DMS79 (cell line): ENCODE measurements around the gene ERI3.

ENCODE experiments used
- DNase-seq: peaks from one replicate; lab custom pipeline; 2025; lab: John Stamatoyannopoulos, UW

Gene ERI3

DNA sequence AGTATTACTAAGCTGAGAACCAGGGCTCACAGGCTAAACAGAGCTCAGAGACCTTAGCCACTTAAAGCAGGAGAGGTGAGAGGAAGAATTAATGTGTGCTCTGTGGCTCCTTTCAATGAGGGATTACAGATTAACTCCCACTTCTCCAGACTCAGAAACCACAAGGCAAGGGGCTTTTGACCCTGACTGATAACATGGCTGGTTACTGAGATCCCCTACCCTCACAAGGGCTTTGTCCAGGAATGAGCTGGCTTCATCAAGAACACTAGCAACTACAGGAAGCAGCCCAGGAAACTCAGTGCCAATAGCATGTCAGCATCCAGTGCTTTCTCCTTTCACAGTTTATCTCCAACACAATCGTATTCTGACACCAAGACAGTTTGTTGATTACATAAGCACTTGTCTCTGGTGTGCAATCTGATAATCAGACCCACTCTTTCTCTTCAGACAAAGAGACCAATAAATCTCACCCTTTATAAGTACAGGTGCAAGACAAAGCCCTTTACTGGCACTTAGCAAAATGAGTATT, 38.8 kb downstream of the ERI3 start:
- peak; percentile 27 for DNase-seq

DNA sequence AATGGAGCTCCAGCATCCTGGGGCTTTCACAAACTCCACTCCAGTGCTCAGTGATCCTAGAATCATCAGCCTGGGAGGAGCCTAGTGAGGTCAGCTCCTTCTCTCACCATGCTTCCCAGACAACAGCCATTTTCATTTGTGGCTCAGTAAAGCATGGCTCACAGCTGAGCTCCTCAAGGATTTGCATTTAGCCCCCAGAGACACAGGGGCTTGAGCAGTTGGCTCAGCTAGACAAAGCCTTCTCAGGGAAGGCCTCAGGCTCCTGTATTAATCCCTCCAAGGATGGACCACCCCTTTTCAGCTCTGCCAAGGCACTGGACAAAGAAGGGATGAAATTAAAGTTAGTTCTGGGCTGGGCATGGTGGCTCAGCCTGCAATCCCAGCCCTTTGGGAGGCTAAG, 39.5 kb downstream of the ERI3 start:
- no peak for DNase-seq

DNA sequence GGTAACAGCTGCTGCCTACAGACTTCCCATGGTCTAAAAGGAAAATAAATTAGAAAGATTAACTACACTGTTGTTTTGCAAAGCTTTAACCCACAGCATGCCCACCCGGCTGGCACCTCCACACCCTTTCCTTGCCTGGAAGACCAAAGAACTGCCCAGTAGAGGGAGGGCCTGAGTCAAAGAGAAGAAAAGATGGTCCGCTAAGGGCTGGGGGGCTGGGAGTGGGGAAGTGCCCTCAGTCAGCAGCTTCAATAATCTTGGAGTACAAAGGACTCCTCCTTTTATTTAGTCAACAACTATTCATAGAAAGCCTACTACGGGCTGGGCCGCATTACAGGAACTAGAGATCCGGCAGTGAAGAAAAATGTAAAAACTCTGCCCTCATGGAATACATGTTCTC, 40.6 kb downstream of the ERI3 start:
- DNase-seq = no peak

DNA sequence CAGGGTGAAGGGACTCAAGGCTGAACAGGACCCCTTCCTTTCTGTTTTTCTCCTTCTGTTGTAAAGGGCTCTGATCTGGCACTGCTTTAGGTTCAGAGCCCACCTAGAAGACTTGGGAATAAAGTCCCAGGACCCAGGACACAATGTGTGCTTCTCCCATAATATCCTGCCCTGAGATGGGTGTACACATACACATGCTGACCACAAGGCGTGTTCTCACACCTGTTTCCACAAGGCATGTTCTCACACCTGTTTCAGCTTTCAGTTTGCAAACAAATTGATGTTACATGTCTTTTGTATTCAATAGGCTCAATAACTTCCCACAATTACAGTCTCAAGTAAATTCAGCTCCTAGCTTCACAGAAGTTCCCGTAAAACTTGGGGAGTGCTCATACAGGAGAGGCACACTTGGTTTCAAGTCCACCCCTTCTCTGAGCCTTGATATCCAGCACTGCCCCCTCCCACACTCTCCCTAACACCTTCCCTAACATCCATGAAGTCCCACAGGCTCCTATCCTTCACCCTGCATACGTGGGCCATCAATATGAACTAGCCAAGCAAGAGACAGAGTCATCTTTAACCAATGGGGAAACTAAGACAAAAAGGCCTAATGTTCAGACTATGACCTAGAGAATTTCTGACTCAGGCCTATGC, 41.7 kb downstream of the ERI3 start:
- no peak for DNase-seq

DNA sequence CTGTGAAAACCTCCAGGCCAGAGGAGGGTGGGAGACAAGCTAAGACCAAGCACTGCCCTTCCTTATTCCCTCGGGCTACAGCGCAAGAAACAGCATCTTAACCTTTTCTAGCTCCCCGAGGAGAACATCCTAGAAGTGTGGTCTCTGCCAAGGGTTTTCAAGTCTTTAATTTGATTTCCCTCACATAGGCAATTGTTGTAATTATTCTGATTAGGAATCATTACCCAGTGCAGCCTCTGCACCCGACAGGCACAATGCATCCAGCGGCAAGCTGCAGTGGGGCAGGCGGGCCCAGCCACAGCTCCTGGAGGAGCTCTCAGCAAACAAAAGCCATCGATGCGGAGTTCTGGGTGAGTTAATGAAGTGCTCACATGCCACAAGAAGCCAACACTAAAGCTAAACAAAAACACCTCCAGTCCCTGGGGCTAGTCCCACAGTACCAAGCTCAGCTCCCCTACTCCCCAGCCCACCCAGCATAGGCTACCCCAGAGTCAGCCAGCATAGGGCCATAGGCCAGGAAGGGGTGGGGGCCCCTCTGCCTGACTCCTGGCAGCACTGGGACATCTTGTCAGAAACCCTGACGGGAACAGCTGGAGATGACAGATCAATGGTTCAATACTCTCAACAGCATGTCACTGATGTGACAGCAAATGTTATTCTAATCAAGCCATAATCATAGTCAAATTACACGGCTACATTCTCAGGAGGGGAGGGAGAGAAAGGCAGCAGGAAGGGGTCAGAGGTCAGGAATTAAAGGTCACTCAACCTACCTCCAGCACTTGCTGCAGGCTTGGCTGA, 42.5 kb downstream of the ERI3 start:
- no peak for DNase-seq

DNA sequence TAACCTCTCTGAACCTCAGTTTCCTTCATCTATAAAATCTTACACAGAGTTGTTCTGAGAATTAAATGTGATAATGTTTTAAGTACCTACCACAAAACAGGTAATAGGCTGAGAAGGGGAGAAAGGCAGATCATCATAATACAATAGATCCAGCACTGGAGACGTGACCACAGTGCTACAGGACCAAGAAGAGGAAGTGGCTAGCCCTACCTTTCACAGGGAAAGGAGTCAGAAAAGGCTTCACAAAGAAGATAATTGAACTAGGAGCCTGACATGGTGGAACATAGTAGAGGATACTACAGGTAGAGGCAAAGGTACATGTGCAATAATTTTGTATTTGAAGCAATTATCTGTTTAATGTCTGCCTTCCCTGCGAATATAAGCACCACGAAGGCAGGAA, 45.1 kb downstream of the ERI3 start:
- DNase-seq = no peak

DNA sequence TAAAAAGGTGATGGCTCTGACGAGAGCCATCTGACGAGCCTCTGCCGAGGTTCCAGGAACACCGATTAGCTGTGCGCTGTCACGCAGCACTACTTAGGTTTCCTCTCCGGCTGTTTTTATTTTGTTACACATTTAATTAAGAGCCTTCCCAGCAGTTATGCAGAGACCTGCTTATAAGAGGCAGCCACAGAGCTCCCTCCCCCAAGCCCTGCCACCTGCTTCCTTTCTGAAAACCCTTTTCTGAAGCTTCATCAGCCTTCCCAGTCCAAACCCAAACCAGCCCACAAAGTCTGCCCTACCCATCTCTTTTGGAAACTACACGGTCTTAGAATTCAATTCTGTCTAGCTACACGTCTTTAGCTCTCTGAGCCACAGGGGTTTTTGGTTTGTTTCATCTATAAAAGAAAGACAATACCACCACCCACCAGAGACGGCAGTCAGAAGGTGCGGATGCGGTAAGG, 49.1 kb downstream of the ERI3 start:
- DNase-seq = no peak

DNA sequence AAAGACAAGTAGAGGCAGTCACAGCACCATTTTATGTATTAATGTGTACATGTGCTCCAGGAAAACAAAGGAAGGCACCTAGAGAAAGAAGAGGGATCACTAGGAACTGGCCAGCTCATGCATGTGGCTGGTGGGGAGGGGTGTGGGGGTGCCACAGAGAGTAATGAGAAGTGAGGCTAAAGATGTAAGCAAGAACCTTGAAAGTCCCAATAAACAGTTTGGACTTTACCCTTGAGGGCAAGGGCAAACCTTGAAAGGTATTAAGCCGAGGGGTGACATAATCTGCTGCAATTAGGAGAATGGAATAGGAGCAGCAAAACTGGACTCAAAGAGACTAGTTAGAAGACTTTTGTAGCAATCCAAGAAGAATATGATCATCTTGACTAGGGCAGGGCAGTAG, 51.5 kb downstream of the ERI3 start:
- DNase-seq = no peak

DNA sequence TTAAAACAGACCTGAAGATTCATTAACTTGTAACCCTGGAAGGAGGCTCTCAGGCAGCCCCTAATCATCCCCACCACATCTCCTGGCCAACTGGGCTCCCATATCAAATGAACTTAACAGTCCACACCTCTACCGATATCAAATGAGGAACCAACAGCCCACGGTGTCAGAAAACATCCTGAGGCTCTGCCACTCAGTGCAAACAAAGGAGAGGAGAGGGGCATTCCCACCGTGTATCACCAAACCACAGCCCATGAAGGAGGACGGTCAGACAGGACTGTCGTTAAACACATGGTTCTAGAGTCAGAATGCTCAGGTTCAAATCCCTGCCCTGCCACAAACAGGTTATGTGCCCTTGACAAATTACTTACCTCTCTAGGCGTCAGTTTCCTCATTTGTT, 52.5 kb downstream of the ERI3 start:
- DNase-seq = no peak

DNA sequence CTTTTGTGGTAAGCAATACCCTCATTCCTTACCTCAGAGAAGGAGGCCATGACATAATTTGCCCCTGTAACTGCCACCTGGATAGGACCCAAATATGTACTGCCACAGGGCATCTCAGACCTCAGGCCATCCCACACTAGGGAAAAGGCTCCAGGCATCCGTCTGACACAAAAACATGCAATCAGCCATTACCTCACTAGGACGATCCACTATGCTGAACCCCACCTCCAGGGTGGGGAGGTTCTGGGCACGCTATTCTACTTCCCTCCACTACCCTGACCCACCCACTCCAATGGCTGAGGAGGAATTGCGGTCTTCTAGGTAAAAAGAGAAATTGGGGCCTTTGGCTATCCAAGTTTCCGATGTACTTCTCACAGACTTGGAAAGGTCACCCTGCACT, 53.6 kb downstream of the ERI3 start:
- DNase-seq = no peak

DNA sequence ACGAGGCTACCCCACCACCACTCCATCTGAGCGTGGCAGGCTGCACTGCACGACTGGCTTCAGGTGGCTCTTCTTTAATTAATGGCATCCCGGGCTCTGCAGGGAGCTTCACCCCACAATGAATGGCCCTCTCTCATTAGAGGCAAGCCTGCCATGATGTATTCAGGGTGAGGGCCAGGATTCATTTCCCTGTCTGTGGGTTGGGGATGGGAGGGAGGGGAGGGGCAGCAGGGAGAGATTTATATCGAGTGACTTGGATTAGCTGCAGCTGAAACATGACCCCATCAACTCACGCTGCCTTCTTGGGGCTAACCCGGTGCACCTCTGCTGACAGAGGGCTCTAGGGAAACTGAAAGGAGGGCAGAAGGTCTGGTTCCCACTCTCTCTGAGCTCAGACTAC, 54.2 kb downstream of the ERI3 start:
- DNase-seq = peak; percentile 27

DNA sequence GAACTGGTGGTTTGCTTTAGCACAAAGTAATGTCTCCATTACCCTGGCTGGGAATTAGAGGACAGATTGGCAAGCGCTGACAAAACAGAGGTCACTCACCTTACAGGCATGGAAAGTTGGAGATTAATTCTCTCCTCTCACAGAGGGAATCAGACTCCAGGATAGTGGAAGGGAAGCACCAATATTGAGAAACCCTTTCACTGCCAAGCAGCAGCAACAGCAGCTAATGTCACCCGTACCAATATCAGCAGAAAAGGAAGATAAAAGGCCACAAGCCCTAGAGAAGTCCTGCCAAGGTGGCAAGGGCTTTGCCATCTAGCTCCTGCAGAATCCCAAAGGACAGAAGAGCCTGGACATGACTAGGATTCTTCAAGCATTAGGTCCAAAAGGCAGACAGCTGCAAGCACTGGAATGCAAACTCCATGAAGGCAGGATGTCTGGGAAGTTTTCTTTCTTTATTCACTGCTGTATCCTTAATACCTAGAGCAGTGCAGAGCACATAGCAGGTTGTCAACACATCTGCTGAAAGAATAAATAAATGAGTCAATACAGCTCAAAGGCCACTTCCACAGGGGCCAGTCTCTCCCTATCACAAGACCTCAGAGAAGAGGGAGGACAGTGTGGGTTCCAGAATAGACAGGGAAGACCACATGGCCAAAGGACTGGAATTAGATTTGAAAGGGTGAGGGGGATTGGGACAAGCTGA, 57.2 kb downstream of the ERI3 start:
- DNase-seq = no peak

DNA sequence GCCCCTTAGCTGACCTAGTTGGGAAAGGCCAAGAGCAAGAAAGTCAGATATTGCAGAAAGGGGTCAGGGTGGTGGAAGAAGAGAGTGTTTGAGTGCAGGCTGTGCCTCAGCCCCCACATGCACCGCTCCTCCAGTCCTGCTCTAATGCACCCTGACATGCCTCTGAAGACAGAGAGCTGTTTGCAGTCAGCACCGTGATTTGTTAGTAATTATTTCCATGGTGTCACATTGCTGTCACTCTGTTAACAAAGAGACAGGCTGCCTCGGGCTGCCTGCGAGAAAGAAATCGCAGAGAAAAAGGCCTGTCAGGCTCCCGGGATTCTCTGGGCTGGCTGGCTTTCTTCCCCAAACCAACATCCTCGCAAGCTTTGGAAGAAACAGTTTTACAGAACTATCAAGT, 58.3 kb downstream of the ERI3 start:
- no peak for DNase-seq

DNA sequence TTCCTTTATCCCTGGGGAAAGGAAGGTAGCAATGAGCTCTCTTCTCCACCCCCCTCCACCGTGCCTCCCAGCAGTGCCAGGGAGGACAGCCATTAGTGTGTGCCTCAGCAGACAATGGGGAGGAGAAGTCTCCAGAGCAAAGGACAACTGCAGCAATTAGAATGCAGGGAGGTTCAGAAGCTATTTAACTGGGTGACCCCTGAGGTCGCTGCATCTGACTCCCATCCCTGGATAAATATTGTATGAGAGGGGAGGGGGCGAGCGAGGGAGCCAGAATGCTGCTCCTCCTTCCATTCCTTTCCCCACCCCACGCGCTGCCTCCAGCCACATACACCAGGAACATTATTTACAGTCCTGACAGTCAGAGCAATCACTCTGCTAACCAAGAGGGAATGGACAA, 59.0 kb downstream of the ERI3 start:
- DNase-seq = no peak

DNA sequence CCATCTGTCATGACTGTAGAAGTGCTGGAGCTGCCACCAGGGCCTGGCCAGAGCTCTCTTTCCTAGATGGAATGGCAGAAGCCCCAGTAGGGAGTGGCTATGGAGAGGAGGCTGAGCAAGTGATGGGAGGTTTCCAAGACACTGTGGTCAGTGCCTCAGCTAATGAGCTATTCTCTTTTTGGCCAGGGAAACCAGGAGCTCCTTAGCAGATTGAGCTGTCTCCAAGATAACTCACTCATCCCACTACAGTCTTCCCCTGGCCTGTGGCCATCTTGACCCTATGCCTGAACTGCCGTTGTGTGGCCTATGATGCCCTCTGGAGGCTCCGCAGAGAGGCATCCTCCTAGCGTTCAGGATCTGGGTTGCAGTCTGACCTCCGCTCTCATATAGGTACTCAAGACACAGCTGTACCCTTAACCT, 60.5 kb downstream of the ERI3 start:
- DNase-seq = no peak

DNA sequence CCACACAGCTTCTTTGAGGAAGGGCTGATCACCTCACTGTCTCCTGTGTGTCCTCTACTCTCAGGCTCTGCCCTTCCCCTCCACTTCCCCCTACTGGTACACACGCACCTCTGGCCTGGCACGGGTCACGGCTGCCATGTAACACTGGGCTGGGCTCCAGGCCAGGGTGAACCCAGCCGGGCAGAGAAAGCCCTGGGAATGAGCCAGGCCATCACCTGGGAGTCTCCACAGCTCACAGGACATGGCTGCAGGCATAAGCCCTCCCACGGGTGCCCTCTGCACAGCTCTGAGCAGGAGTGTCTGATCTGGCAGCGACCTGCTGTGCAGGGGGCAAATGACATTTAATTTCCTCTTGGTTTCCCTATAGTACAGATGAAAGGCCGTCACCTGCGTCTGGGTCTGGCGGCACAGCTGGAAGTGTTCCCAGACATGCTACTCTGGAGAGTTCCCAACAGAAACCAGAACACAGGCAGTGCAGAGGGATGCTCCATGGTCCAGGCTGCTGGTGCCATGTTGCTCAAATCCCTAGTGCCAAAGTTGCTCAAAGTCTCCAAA, 61.2 kb downstream of the ERI3 start:
- DNase-seq = peak; percentile 78

DNA sequence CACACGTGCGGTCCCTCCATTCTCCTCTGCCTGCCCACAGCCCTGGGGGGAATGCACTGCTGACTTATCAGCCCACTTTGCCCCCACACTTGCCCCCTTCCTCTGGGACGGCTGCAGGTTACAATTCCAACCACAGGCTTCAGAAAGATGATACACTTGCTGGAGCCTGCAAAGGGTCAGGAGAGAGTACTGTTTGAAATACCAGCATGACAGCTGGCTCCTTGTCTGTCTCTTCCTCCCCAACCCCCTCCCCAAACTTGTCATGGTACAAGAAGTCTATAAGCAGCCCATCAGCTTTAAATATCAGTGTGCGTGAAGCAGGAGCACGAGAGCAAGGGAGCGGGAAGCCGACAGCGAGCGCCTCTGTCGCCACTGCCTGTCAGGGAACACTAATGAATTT, 62.4 kb downstream of the ERI3 start:
- DNase-seq = no peak

DNA sequence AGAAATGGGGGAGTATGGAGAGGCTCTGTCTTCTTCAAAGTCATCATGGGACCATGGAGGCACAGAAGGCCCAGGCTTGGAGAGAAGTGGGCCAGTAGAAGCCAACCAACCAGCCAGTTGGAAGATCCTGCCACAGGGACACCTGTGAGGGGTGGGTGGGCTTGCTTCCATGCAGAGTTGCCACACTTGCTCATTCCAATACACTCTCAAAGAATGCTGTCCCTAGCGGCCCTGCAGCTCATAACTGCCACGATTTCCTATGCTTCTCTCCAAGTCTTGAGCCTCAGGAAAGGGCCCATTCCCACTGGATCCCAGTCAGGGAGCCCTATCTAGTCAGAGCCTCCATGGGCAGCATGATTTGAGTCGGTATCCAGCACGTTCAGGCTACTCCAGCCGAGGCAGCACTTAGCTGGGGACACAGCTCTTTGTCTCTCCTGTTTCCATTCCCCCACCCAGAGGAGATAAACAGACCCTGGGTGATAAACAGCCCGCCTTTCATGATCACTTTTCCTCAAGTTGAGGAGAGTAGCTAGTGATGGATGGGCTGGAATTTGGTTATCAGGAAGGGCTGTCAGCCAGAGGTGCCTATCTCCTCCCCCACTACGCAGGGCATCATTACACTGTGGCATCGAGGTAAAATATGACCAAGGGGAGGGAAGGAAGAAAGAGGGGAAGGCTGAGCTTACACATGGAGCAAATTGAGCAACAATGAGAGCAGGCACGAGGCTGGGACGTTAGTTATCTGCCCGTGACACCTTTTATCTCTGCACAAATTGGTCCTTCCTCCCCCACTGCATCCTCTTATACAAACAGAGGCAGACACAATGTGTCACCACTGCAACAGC, 64.6 kb downstream of the ERI3 start:
- no peak for DNase-seq

DNA sequence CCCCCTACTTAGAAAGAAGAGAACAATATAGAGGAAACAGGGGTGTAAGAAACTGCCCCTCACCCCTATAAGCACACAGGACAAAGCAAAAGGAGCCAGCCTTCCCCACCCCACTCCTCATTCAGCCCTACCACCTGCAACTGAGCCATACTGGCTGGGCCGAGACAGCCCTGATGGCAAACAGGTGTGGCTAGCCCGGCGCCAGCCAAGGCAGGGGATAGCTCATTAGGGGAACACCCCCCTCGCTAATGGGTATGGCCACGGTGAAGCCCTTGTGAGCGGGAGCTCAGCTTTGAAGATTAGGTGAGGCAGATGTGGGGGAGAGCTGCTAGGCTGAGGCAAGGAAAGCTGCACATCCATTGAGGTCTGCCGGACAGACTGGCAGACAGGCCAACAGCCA, 65.5 kb downstream of the ERI3 start:
- no peak for DNase-seq

DNA sequence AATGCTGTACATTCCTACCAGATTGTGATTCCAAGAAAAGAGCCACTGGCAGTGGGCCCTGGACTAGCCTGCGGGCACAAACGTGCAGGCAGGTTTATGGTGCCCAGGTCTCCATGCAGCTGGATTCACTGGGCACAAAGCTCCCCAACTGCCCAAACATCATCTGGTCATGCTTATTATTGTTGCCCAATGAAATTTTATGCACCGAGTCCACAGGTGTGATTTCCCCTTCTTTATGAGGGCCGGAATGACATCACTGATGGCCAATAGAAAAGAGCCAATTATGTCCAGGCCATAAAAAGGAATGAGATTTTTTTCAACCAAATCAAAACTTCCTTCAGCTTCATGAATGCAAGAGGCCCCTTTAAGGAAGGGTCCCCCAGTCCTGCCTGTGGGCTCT, 66.2 kb downstream of the ERI3 start:
- DNase-seq = no peak

DNA sequence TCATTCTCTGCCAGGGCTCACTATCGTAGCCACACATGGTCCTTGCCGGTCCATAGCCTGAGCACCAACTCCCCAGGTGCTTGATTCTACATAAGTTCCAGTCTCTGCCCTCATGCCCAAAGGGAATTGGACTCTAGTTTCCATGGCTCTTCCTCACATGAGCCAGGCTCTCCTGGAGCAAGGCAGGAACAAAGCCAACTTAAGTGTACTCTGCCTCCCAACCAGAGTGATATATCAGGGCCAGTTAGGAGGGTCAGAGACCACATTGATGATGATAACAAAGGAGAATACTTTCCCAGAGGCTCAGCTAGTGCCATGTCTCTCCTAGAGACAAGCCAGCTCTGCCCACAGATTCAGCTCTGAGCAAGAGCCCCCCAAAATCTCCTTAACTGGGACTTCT, 70.9 kb downstream of the ERI3 start:
- DNase-seq = no peak
